ENCODE data around the gene THAP11.

THAP11 gene

DNA sequence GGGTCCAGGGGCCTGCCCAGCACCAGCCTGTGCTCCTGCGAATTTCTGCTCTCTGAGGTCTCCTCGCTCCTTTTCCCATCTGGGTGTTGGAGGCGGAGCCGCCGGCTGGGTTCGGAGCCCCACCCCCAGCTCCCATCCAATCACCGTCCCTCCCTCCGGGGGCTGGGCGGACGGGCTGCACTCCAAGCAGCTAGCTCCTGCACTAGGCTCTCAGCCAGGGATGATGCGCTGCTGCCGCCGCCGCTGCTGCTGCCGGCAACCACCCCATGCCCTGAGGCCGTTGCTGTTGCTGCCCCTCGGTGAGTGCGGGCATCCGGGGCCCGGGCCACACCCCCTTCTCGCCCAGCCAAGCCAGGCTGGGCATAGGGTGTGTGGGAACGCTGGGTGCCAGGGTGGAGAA is 42.6 kb downstream of the THAP11 start, which contains the start of gene NRN1L:
Gene NRN1L (plus strand): TSS at position 202 of the 400 bp plus-strand sequence. CDS start 19 bp downstream, at position 221.
- no peaks in the 10 kb centered on the region for H3K79me2 ChIP-seq (ENCODE audit: low read length)
- no peaks in the 10 kb centered on the region for H3F3A ChIP-seq (ENCODE audit: insufficient read depth, low read length)

GRCh38 chr16:67885545-67885944 is 43.4 kb downstream of the THAP11 start:
- Histone ChIP-seq H2AFZ (ENCODE audit: low read length) (no peak overlapping the region), H3K36me3 (replicated peaks; ENCODE audit: insufficient read depth, low read length) (no peaks in the 10 kb centered on the region), H3K27ac (ENCODE audit: low read length) (no peak overlapping the region), H3K4me2 (ENCODE audit: low read depth, low read length) (no peak overlapping the region), H3K9me3 (replicated peaks; ENCODE audit: insufficient read depth, low read length) (no peaks in the 10 kb centered on the region), H3K27me3 (replicated peaks; ENCODE audit: insufficient read depth, low read length) (no peaks in the 10 kb centered on the region), H3K4me1 (ENCODE audit: low read length) (no peaks in the 10 kb centered on the region), H3K9ac (ENCODE audit: low read length) (no peak overlapping the region), H3K79me2 (ENCODE audit: low read length) (no peaks in the 10 kb centered on the region), H3K4me3 (ENCODE audit: low read length) (no peak overlapping the region), H3K9me2 (replicated peaks; ENCODE audit: insufficient read depth, low read length) (no peaks in the 10 kb centered on the region), H3F3A (ENCODE audit: insufficient read depth, low read length) (no peaks in the 10 kb centered on the region), H4K20me1 (ENCODE audit: insufficient read depth, low read length) (no peaks in the 10 kb centered on the region)
- DNase-seq, result no peak
- TF ChIP-seq EZH2 (optimal IDR thresholded peaks at IDR 0.05; ENCODE audit: low read depth, low read length) (no peak), EZH2phosphoT487 (IDR thresholded peaks at IDR 0.05; ENCODE audit: low read length) (no peak), CTCF (IDR thresholded peaks at IDR 0.05; ENCODE audit: low read length) (no peak)

More for the DNA sequence above, 42.6 kb downstream of the THAP11 start, which contains the start of gene NRN1L:
- Histone ChIP-seq H3K9me2 (replicated peaks; ENCODE audit: insufficient read depth, low read length) (no peaks in the 10 kb centered on the region), H3K9me3 (replicated peaks; ENCODE audit: insufficient read depth, low read length) (no peaks in the 10 kb centered on the region), H3K4me3 (ENCODE audit: low read length) (no peak within 1 kb of the TSS), H3K9ac (ENCODE audit: low read length) (no peak within 1 kb of the TSS), H3K4me2 (ENCODE audit: low read depth, low read length) (no peak within 1 kb of the TSS), H4K20me1 (ENCODE audit: insufficient read depth, low read length) (no peaks in the 10 kb centered on the region), H3K4me1 (ENCODE audit: low read length) (no peaks in the 10 kb centered on the region), H3K36me3 (replicated peaks; ENCODE audit: insufficient read depth, low read length) (no peaks in the 10 kb centered on the region; the same call in 1 of the 2 replicates), H2AFZ (ENCODE audit: low read length) (no peak within 1 kb of the TSS), H3K27ac (ENCODE audit: low read length) (no peak within 1 kb of the TSS), H3K27me3 (replicated peaks; ENCODE audit: insufficient read depth, low read length) (no peaks in the 10 kb centered on the region)
- no peak for DNase-seq
- TF ChIP-seq EZH2phosphoT487 (IDR thresholded peaks at IDR 0.05; ENCODE audit: low read length) (no peak), CTCF (IDR thresholded peaks at IDR 0.05; ENCODE audit: low read length) (no peak), EZH2 (optimal IDR thresholded peaks at IDR 0.05; ENCODE audit: low read depth, low read length) (no peak)

GRCh38 chr16:67885976-67886375 is 43.9 kb downstream of the THAP11 start:
- Histone ChIP-seq H3K27ac (ENCODE audit: low read length) (no peak overlapping the region), H3K4me1 (ENCODE audit: low read length) (no peaks in the 10 kb centered on the region), H3K4me3 (ENCODE audit: low read length) (no peak overlapping the region), H3K27me3 (replicated peaks; ENCODE audit: insufficient read depth, low read length) (no peaks in the 10 kb centered on the region), H3K36me3 (replicated peaks; ENCODE audit: insufficient read depth, low read length) (no peaks in the 10 kb centered on the region), H4K20me1 (ENCODE audit: insufficient read depth, low read length) (no peaks in the 10 kb centered on the region), H3K79me2 (ENCODE audit: low read length) (no peaks in the 10 kb centered on the region), H3K9me2 (replicated peaks; ENCODE audit: insufficient read depth, low read length) (no peaks in the 10 kb centered on the region), H3F3A (ENCODE audit: insufficient read depth, low read length) (no peaks in the 10 kb centered on the region), H3K9me3 (replicated peaks; ENCODE audit: insufficient read depth, low read length) (no peaks in the 10 kb centered on the region), H3K9ac (ENCODE audit: low read length) (no peak overlapping the region), H2AFZ (ENCODE audit: low read length) (no peak overlapping the region), H3K4me2 (ENCODE audit: low read depth, low read length) (no peak overlapping the region)
- DNase-seq, result no peak
- TF ChIP-seq EZH2phosphoT487 (IDR thresholded peaks at IDR 0.05; ENCODE audit: low read length), result no peak
- no peak for TF ChIP-seq CTCF (IDR thresholded peaks at IDR 0.05; ENCODE audit: low read length)
- no peak for TF ChIP-seq EZH2 (optimal IDR thresholded peaks at IDR 0.05; ENCODE audit: low read depth, low read length)

Data from MM.1S (cell line).